ENCODE measurements around the gene SAT2. TPM values are rescaled to one million over a fixed set of nuclear protein-coding genes. Genes with fewer than 3 reads are reported as not detected.
"Not testable (repeated sequence)": the region's sequence is repeated elsewhere in the genome, so short reads cannot be mapped to it uniquely, and the experiment has no call there.

Gene SAT2
- total RNA-seq, 1 experiment from 2014 or later, result 28.1 TPM

- not testable (repeated sequence) for H3K4me1 ChIP-seq (replicated peaks); H3K9me3 ChIP-seq (replicated peaks); H3K36me3 ChIP-seq; H3K27me3 ChIP-seq (replicated peaks); DNase-seq (ENCODE audit: low read depth in 1 of 2, low spot score in 2 of 2); H3K27ac ChIP-seq; H3K4me3 ChIP-seq
Measured at GRCh38 chr17:7625749-7626148, 1.9 kb downstream of the SAT2 start.

DNA sequence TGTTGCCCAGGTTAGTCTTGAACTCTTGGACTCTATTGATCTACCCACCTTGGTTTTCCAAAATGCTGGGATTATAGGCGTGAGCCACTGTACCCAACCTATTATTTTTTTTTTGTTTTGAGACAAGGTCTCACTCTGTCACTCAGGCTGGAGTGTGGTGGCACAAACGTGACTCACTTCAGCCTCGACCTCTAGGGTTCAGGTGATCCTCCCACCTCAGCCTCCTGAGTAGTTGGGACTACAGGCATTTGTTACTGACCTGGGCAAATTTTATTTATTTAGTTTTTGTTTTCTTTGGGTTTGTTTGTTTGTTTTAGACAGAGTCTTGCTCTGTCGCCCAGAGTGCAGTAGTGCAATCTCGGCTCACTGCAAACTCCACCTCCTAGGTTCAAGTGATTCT, 4.0 kb downstream of the SAT2 start:
- no peak for DNase-seq (ENCODE audit: low read depth in 1 of 2, low spot score in 2 of 2)
- Histone ChIP-seq H3K36me3 (no peaks in the 10 kb centered on the region), H3K27me3 (replicated peaks) (no peaks in the 10 kb centered on the region), H3K27ac (no peak overlapping the region), H3K4me1 (replicated peaks) (no peaks in the 10 kb centered on the region; the same call in 1 of the 2 replicates), H3K4me3 (no peak overlapping the region), H3K9me3 (replicated peaks) (no peaks in the 10 kb centered on the region)

DNA sequence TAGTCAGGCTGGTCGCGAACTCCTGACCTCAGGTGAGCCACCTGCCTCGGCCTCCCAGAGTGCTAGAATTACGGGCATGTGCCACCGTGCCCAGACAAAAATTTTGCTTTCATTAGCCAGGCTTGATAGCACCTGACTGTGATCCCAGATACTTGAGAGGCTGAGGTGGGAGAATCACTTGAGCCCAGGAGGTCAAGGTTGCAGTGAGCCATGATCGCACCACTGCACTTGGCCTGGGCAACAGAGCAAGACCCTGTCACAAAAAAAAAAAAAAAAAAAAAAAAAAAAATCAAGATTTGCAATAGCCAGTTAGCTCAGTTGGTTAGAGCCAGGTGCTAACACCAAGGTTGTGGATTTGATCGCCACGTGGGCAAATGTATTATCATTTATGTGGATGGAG, 6.8 kb downstream of the SAT2 start:
- no peaks in the 10 kb centered on the region for H3K4me1 ChIP-seq (replicated peaks)
- no peaks in the 10 kb centered on the region for H3K27me3 ChIP-seq (replicated peaks)
- no peaks in the 10 kb centered on the region for H3K9me3 ChIP-seq (replicated peaks)
- no peak overlapping the region for H3K4me3 ChIP-seq
- no peak for DNase-seq (ENCODE audit: low read depth in 1 of 2, low spot score in 2 of 2)
- no peak overlapping the region for H3K27ac ChIP-seq
- H3K36me3 ChIP-seq, result no peaks in the 10 kb centered on the region

- Histone ChIP-seq H3K4me1 (replicated peaks) (peaks cover 3% of the 10 kb centered on the region), H3K4me3 (no peak overlapping the region), H3K9me3 (replicated peaks) (no peaks in the 10 kb centered on the region), H3K27ac (no peak overlapping the region), H3K36me3 (no peaks in the 10 kb centered on the region), H3K27me3 (replicated peaks) (no peaks in the 10 kb centered on the region)
- no peak for DNase-seq (ENCODE audit: low read depth in 1 of 2, low spot score in 2 of 2)
Measured at GRCh38 chr17:7618608-7619007, 9.0 kb downstream of the SAT2 start.

GRCh38 chr17:7615265-7615747, 12.3 kb downstream of the SAT2 start:
- no peaks in the 10 kb centered on the region for H3K9me3 ChIP-seq (replicated peaks)
- no peaks in the 10 kb centered on the region for H3K27me3 ChIP-seq (replicated peaks)
- H3K4me3 ChIP-seq, result peak overlapping the region; percentile 25
- H3K4me1 ChIP-seq (replicated peaks), result peaks cover 10% of the 10 kb centered on the region
- H3K36me3 ChIP-seq, result peaks cover 17% of the 10 kb centered on the region
- no peak for DNase-seq (ENCODE audit: low read depth in 1 of 2, low spot score in 2 of 2)
- no peak overlapping the region for H3K27ac ChIP-seq

GRCh38 chr17:7614425-7615264, 13.0 kb downstream of the SAT2 start, which contains the start of gene FXR2:
Gene FXR2 (minus strand): TSS chr17:7614897. CDS start chr17:7614532, 365 bp downstream.
- Histone ChIP-seq H3K27ac (peak within 1 kb of the TSS; percentile 13), H3K9me3 (replicated peaks) (no peaks in the 10 kb centered on the region)

GRCh38 chr17:7613769-7614424, 13.7 kb downstream of the SAT2 start:
- Histone ChIP-seq H3K27me3 (replicated peaks) (no peaks in the 10 kb centered on the region), H3K27ac (peak overlapping the region; percentile 13), H3K36me3 (peaks cover 23% of the 10 kb centered on the region), H3K4me3 (peak overlapping the region; percentile 83), H3K4me1 (replicated peaks) (peaks cover 10% of the 10 kb centered on the region), H3K9me3 (replicated peaks) (no peaks in the 10 kb centered on the region)
- peak in 1 of 2 experiments; percentile 38 for DNase-seq (ENCODE audit: low read depth in 1 of 2, low spot score in 2 of 2)

More at GRCh38 chr17:7614425-7615264, 13.0 kb downstream of the SAT2 start, which contains the start of gene FXR2:
- peak within 1 kb of the TSS; percentile 83 for H3K4me3 ChIP-seq
- peaks cover 20% of the 10 kb centered on the region for H3K36me3 ChIP-seq
- H3K4me1 ChIP-seq (replicated peaks), result peaks cover 10% of the 10 kb centered on the region
- H3K27me3 ChIP-seq (replicated peaks), result no peaks in the 10 kb centered on the region
- peak; percentile 99 to 100 for DNase-seq (ENCODE audit: low read depth in 1 of 2, low spot score in 2 of 2)

DNA sequence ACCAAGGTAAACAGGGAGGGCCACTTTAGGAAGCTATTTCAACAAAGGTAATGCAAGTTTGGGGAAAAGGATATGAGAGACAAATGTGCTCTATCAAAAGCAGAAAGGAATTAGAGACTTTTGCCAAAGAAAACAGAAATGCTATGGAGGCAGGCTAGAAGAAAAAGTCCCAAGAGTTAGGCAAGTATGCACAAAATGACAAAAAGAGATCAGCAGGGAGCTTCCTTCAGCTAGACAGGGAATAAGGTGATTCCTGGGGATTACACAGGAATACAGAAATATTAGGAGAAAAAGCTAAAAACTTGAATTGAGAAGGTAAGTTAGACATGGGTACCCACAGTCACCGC, 15.4 kb downstream of the SAT2 start:
- no peak for DNase-seq (ENCODE audit: low read depth in 1 of 2, low spot score in 2 of 2)
- no peak overlapping the region for H3K4me3 ChIP-seq
- H3K27ac ChIP-seq, result no peak overlapping the region
- no peaks in the 10 kb centered on the region for H3K27me3 ChIP-seq (replicated peaks)
- peaks cover 10% of the 10 kb centered on the region for H3K4me1 ChIP-seq (replicated peaks)
- peaks cover 23% of the 10 kb centered on the region for H3K36me3 ChIP-seq
- no peaks in the 10 kb centered on the region for H3K9me3 ChIP-seq (replicated peaks)

DNA sequence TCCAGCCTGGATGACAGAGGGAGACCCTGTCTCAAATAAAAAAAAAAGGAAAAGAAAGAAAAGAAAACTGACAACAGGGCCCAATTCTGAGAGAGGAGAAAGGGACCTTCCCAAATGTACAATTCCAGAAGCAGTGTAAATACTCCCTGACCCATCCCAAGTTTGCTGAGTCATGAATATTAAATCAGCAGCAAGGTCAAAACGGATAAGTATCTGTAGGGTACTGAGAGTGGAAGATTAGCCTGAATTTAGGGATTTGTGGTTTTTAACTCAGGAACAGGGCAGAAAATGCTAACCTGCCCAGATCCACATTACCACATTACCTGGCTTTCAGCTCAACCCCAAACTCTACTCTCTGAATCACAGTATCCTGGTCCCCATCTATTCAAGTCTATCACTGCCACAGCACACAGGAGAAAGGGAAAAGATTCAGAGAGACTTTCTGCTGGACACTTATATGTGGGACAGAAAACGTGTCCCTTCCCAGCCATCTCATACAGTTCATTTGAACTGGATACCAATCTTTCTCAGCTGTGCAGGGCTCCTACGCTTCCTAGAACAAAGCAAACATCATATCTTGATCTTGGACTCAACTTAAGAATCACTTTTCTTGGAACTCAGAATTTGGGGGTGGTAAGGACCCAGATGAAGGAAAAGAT, 15.9 kb downstream of the SAT2 start:
- Histone ChIP-seq H3K27me3 (replicated peaks) (no peaks in the 10 kb centered on the region), H3K9me3 (replicated peaks) (no peaks in the 10 kb centered on the region), H3K36me3 (peaks cover 23% of the 10 kb centered on the region), H3K27ac (no peak overlapping the region), H3K4me1 (replicated peaks) (peaks cover 10% of the 10 kb centered on the region), H3K4me3 (no peak overlapping the region)
- DNase-seq (ENCODE audit: low read depth in 1 of 2, low spot score in 2 of 2), result no peak

GRCh38 chr17:7610641-7611040, 17.0 kb downstream of the SAT2 start:
- Histone ChIP-seq H3K36me3 (peaks cover 31% of the 10 kb centered on the region), H3K4me1 (replicated peaks) (peaks cover 10% of the 10 kb centered on the region), H3K27me3 (replicated peaks) (no peaks in the 10 kb centered on the region), H3K27ac (no peak overlapping the region), H3K4me3 (no peak overlapping the region), H3K9me3 (replicated peaks) (no peaks in the 10 kb centered on the region)
- no peak for DNase-seq (ENCODE audit: low read depth in 1 of 2, low spot score in 2 of 2)

GRCh38 chr17:7606280-7606679, 21.3 kb downstream of the SAT2 start:
- H3K27me3 ChIP-seq (replicated peaks), result no peaks in the 10 kb centered on the region
- H3K27ac ChIP-seq, result no peak overlapping the region
- no peak for DNase-seq (ENCODE audit: low read depth in 1 of 2, low spot score in 2 of 2)
- peaks cover 47% of the 10 kb centered on the region for H3K36me3 ChIP-seq
- no peaks in the 10 kb centered on the region for H3K9me3 ChIP-seq (replicated peaks)
- H3K4me1 ChIP-seq (replicated peaks), result no peaks in the 10 kb centered on the region
- H3K4me3 ChIP-seq, result no peak overlapping the region

DNA sequence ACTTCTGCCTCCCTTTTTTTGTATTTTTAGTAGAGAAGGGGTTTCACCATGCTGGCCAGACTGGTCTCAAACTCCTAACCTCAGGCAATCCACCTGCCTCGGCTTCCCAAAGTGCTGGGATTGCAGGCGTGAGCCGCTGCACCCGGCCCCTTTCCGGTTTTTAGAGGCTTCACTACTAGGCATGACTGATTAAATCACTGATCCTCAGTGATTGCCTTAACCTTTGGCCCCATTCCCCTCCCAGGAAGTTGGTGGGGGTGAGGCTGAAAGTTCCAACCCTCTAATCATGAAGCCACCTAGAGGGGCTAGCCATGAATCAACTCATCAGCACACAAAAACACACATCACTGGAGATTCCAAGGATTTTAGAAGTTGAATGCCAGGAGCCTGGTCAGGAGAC, 30.1 kb downstream of the SAT2 start:
- H3K4me3 ChIP-seq; H3K27ac ChIP-seq; H3K27me3 ChIP-seq (replicated peaks); DNase-seq (ENCODE audit: low read depth in 1 of 2, low spot score in 2 of 2); H3K4me1 ChIP-seq (replicated peaks); H3K9me3 ChIP-seq (replicated peaks): not testable (repeated sequence)
- H3K36me3 ChIP-seq, result peaks cover 87% of the 10 kb centered on the region

- H3K4me3 ChIP-seq, result no peak overlapping the region
- peaks cover 10% of the 10 kb centered on the region for H3K4me1 ChIP-seq (replicated peaks)
- no peaks in the 10 kb centered on the region for H3K9me3 ChIP-seq (replicated peaks)
- no peaks in the 10 kb centered on the region for H3K27me3 ChIP-seq (replicated peaks)
- DNase-seq (ENCODE audit: low read depth in 1 of 2, low spot score in 2 of 2), result no peak
- H3K27ac ChIP-seq, result no peak overlapping the region
- peaks cover 93% of the 10 kb centered on the region for H3K36me3 ChIP-seq
Measured at GRCh38 chr17:7593296-7593695, 34.3 kb downstream of the SAT2 start.
